A549 (cell line): ENCODE data around the gene ARHGAP44. TPM values are rescaled to one million over a fixed set of nuclear protein-coding genes. Genes with fewer than 3 reads are reported as not detected.
A peak's percentile ranks its signal among the peaks of the same experiment; 100 is the strongest.

ENCODE experiments used
- ATAC-seq, 2 experiments: fragments of 200-7000 bp in 1 of 2; fragments of >200 bp in 1 of 2; cut with Nextera tagmentation in 1 of 2; cut with Tn5 transposase in 1 of 2; 3 replicates each; pipeline versions ENCODE4 v1.8.0 to v1.9.1; 2018 to 2020; ENCODE audit warnings: mild to moderate bottlenecking in 1 of 2, moderate library complexity in 1 of 2
- CTCF ChIA-PET: fragments of 300-600 bp; sonication (Branson Sonifier 250); formaldehyde crosslinking; extraction: SDS; loops from one replicate; lab custom pipeline; 2021; ENCODE audit warnings: antibody characterized with exemption, inconsistent platforms; lab: Yijun Ruan, JAX
- POLR2A ChIA-PET: fragments of 350-600 bp; formaldehyde crosslinking; extraction: SDS; loops from one replicate; lab custom pipeline; 2021; ENCODE audit warnings: antibody characterized with exemption, inconsistent platforms; lab: Yijun Ruan, JAX
- DNase-seq, 2 experiments: peaks; one replicate each; pipeline versions ENCODE4 v3.0.0 to v3.0.0-alpha.2; 2011 to 2016; ENCODE audit warnings: low read depth in 1 of 2, low spot score in 1 of 2
- FAIRE-seq: peaks from 2 replicates; lab custom pipeline; 2011; peaks lifted over from hg19 to GRCh38; lab: Jason Lieb, UNC
- H3K27ac ChIP-seq, 2 experiments: fragments of >200 bp; sonication (Bioruptor Twin); formaldehyde crosslinking; 3 replicates each; pipeline ENCODE4 v1.5.1; 2016 to 2017
- H3K4me1 ChIP-seq: fragments of >200 bp; sonication (Bioruptor Twin); formaldehyde crosslinking; 3 replicates; pipeline ENCODE4 v1.6.1; 2016
- H3K4me2 ChIP-seq: fragments of >200 bp; sonication (Bioruptor Twin); formaldehyde crosslinking; 3 replicates; pipeline ENCODE4 v1.6.1; 2016
- H3K4me3 ChIP-seq: fragments of >200 bp; sonication (Bioruptor Twin); formaldehyde crosslinking; 3 replicates; pipeline ENCODE4 v1.5.1; 2016
- H3K9me3 ChIP-seq: fragments of >200 bp; sonication (Bioruptor Twin); formaldehyde crosslinking; 3 replicates; pipeline ENCODE4 v1.6.1; 2016
- BHLHE40 ChIP-seq: IDR thresholded peaks from 2 replicates; pipeline ENCODE4 v1.6.1; 2012; ENCODE audit warnings: low read depth, low read length, inconsistent platforms
- CBX2 ChIP-seq: fragments of 200-600 bp; sonication (generic); IDR thresholded peaks from 2 replicates; pipeline ENCODE4 v1.6.1; 2016; ENCODE audit warnings: low read depth, mild to moderate bottlenecking, borderline replicate concordance
- CHD2 ChIP-seq: fragments of 150-350 bp; IDR thresholded peaks from 2 replicates; pipeline ENCODE4 v1.6.1; 2014; ENCODE audit warnings: low read length; ENCODE audit not compliant: partially characterized antibody
- CTCF ChIP-seq: fragments of >200 bp; sonication (Bioruptor Twin); formaldehyde crosslinking; IDR thresholded peaks from 3 replicates; pipeline ENCODE4 v1.5.1; 2016
- E2F6 ChIP-seq: IDR thresholded peaks from 2 replicates; pipeline ENCODE4 v1.6.1; 2012; ENCODE audit warnings: low read depth, borderline replicate concordance
- EHMT2 ChIP-seq: fragments of 200-600 bp; sonication (generic); IDR thresholded peaks from 2 replicates; pipeline ENCODE4 v1.6.1; 2016; ENCODE audit warnings: antibody characterized with exemption, low read depth, mild to moderate bottlenecking, moderate library complexity
- ELK1 ChIP-seq: fragments of 150-350 bp; IDR thresholded peaks from 2 replicates; pipeline ENCODE4 v1.6.1; 2014; ENCODE audit warnings: low read depth, mild to moderate bottlenecking, low read length
- EP300 ChIP-seq, 2 experiments: fragments of >200 bp; sonication (Bioruptor Twin); formaldehyde crosslinking; IDR thresholded peaks; 2 replicates in 1 of 2; 3 replicates in 1 of 2; pipeline ENCODE4 v1.6.1; 2016 to 2017
- FOSB ChIP-seq: fragments of 250-450 bp; sonication (Bioruptor Pico); IDR thresholded peaks from 2 replicates; pipeline ENCODE4 v1.5.0; 2020; ENCODE audit warnings: mild to moderate bottlenecking, moderate library complexity
- FOSL2 ChIP-seq, 2 experiments: fragments of 450-650 bp in 1 of 2; fragments of >200 bp in 1 of 2; sonication (Bioruptor Twin) in 1 of 2; formaldehyde crosslinking; IDR thresholded peaks; 2 replicates each; pipeline versions ENCODE4 v1.5.0 to v1.6.1; 2016 to 2020; ENCODE audit warnings: mild to moderate bottlenecking in 1 of 2, moderate library complexity in 1 of 2
- FOXS1 ChIP-seq: fragments of 250-450 bp; sonication (Bioruptor Pico); IDR thresholded peaks from 2 replicates; pipeline ENCODE4 v1.5.0; 2020; ENCODE audit warnings: mild to moderate bottlenecking, moderate library complexity
- HDAC2 ChIP-seq: fragments of 200-600 bp; sonication (generic); IDR thresholded peaks from 2 replicates; pipeline ENCODE4 v1.6.1; 2016
- HEYL ChIP-seq: fragments of 250-450 bp; sonication (Bioruptor Pico); IDR thresholded peaks from 2 replicates; pipeline ENCODE4 v1.8.0; 2021; ENCODE audit warnings: mild to moderate bottlenecking, moderate library complexity
- HOXA7 ChIP-seq: fragments of 250-450 bp; sonication (Bioruptor Pico); IDR thresholded peaks from 2 replicates; pipeline ENCODE4 v1.5.0; 2020; ENCODE audit warnings: mild to moderate bottlenecking, moderate library complexity
- HOXB13 ChIP-seq: fragments of 250-450 bp; sonication (Bioruptor Pico); IDR thresholded peaks from 2 replicates; pipeline ENCODE4 v1.5.0; 2020; ENCODE audit warnings: low read depth, mild to moderate bottlenecking, moderate library complexity
- KDM5A ChIP-seq: fragments of 200-600 bp; sonication (generic); IDR thresholded peaks from 2 replicates; pipeline ENCODE4 v1.6.1; 2016; ENCODE audit warnings: antibody characterized with exemption, mild to moderate bottlenecking
- MAFK ChIP-seq: fragments of 450-650 bp; IDR thresholded peaks from 2 replicates; pipeline ENCODE4 v1.6.1; 2014; ENCODE audit not compliant: partially characterized antibody
- MAX ChIP-seq: IDR thresholded peaks from 2 replicates; pipeline ENCODE4 v1.6.1; 2012
- NFE2L2 ChIP-seq: fragments of 150-350 bp; conservative IDR thresholded peaks from 2 replicates; pipeline ENCODE4 v1.6.1; 2014; ENCODE audit warnings: low read length
- NPAS2 ChIP-seq: fragments of 250-450 bp; sonication (Bioruptor Pico); IDR thresholded peaks from 2 replicates; pipeline ENCODE4 v1.8.0; 2022; ENCODE audit warnings: mild to moderate bottlenecking, moderate library complexity, borderline replicate concordance
- NR3C1 ChIP-seq: fragments of >200 bp; sonication (Bioruptor Twin); formaldehyde crosslinking; IDR thresholded peaks from 3 replicates; pipeline ENCODE4 v1.6.1; 2017
- PBX3 ChIP-seq: IDR thresholded peaks from 2 replicates; pipeline ENCODE4 v1.6.1; 2012
- PHF8 ChIP-seq: fragments of 200-600 bp; sonication (generic); IDR thresholded peaks from 2 replicates; pipeline ENCODE4 v1.6.1; 2016; ENCODE audit warnings: low read depth, mild to moderate bottlenecking, antibody characterized with exemption, moderate library complexity, borderline replicate concordance
- POLR2A ChIP-seq: IDR thresholded peaks from 2 replicates; pipeline ENCODE4 v1.6.1; 2012; ENCODE audit warnings: mild to moderate bottlenecking, low read length
- RAD21 ChIP-seq, 2 experiments: fragments of >200 bp in 1 of 2; sonication (Bioruptor Twin) in 1 of 2; formaldehyde crosslinking in 1 of 2; IDR thresholded peaks in 1 of 2; conservative IDR thresholded peaks in 1 of 2; 2 replicates in 1 of 2; 3 replicates in 1 of 2; pipeline ENCODE4 v1.6.1; 2012 to 2018; ENCODE audit warnings: inconsistent platforms in 1 of 2
- RARB ChIP-seq: fragments of 250-450 bp; sonication (Bioruptor Pico); IDR thresholded peaks from 2 replicates; pipeline ENCODE4 v1.8.0; 2021; ENCODE audit warnings: mild to moderate bottlenecking, moderate library complexity
- ZC3H11A ChIP-seq: fragments of 450-650 bp; IDR thresholded peaks from 2 replicates; pipeline ENCODE4 v1.6.1; 2014; ENCODE audit warnings: antibody characterized with exemption, mild to moderate bottlenecking
- ZFP36 ChIP-seq: fragments of 450-650 bp; IDR thresholded peaks from 2 replicates; pipeline ENCODE4 v1.6.1; 2014; ENCODE audit warnings: borderline replicate concordance; ENCODE audit not compliant: partially characterized antibody
- ZNF302 ChIP-seq: fragments of 250-450 bp; sonication (Bioruptor Pico); IDR thresholded peaks from 2 replicates; pipeline ENCODE4 v1.9.0; 2021; ENCODE audit warnings: inconsistent platforms, mild to moderate bottlenecking, moderate library complexity
- WGBS: methylation state at CpG from one replicate; pipeline ENCODE4 v1.1.6; 2017; ENCODE audit errors: missing lambda C conversion rate; 5-methylcytosine and 5-hydroxymethylcytosine counted together
- polyA plus RNA-seq, 4 experiments: library from polyadenylated mRNA; depleted of rRNA in 3 of 4; stranded (reverse); fragments of >200 nt; fragmentation: RNase III in 1 of 4; extraction: RNeasy Plus Mini Kit Qiagen cat#74134 plus additional on column Dnase treatment in 1 of 4; gene quantifications; 2 replicates in 3 of 4; 3 replicates in 1 of 4; pipeline ENCODE4 v1.2.3, GENCODE V29; 2011 to 2017

ARHGAP44 gene
- polyA plus RNA-seq, 2 of the 4 experiments (the other 2 are of a cell fraction) = 4.1 to 4.2 TPM

- 70% methylated on average over 4 of the region's 4 CpGs for WGBS
- ChIA-PET POLR2A (interaction anchor here (3.3 kb wide), 1 partner anchor 13 kb away, joined by 11 read pairs; the partner anchor contains the start of gene ELAC2), CTCF (interaction anchor here (0.7 to 6.9 kb wide), 17 partner anchors 8 to 864 kb away, joined by 3 to 79 read pairs (median 4); partner anchors contain the start of genes ELAC2 and MYOCD)
- DNase-seq = no peak
- H3K9me3 ChIP-seq = no peaks in the 10 kb centered on the region
- no peaks in the 10 kb centered on the region for H3K4me1 ChIP-seq
- TF ChIP-seq PHF8 (no peak), BHLHE40 (no peak), RAD21 (conservative IDR thresholded peaks at IDR 0.05 in 1 of 2, IDR thresholded peaks at IDR 0.05 in 1 of 2) (no peak), EP300 (IDR thresholded peaks at IDR 0.05) (no peak), CBX2 (no peak), E2F6 (no peak), HEYL (CRISPR knock-in tag) (no peak), FOXS1 (CRISPR knock-in tag) (no peak), HOXA7 (CRISPR knock-in tag) (no peak), CHD2 (no peak), CTCF (no peak), PBX3 (no peak), FOSB (CRISPR knock-in tag) (no peak), KDM5A (no peak), RARB (no peak), NPAS2 (CRISPR knock-in tag) (no peak), HDAC2 (no peak)
- no peak overlapping the region for H3K4me3 ChIP-seq
- ATAC-seq = no peak
- no peak for FAIRE-seq
- H3K27ac ChIP-seq = no peak overlapping the region
- no peak overlapping the region for H3K4me2 ChIP-seq
Measured at GRCh38 chr17:13004336-13004735, 215.0 kb downstream of the ARHGAP44 start.

- Histone ChIP-seq H3K4me2 (no peak overlapping the region), H3K4me3 (no peak overlapping the region), H3K27ac (no peak overlapping the region), H3K4me1 (no peaks in the 10 kb centered on the region), H3K9me3 (no peaks in the 10 kb centered on the region)
- no peak for TF ChIP-seq NR3C1
- peak; percentile 85 for TF ChIP-seq MAFK
- no peak for TF ChIP-seq HOXA7 (CRISPR knock-in tag)
- ChIA-PET CTCF (interaction anchor here (1.2 to 6.9 kb wide), 4 partner anchors 8 to 825 kb away, joined by 5 to 58 read pairs (median 26); partner anchors contain the start of gene ELAC2), POLR2A (interaction anchor here (1.2 to 3.3 kb wide), 2 partner anchors 12 to 1008 kb away, joined by 3 to 11 read pairs; partner anchors contain the start of genes ELAC2 and ZNF18)
- FAIRE-seq (no peak), ATAC-seq (no peak), DNase-seq (no peak)
- WGBS = 95% methylated on average over 6 of the region's 6 CpGs
Measured at GRCh38 chr17:13005530-13005929, 216.2 kb downstream of the ARHGAP44 start.

GRCh38 chr17:13008461-13008860 lies 219.2 kb downstream of the ARHGAP44 start:
- DNase-seq = no peak
- Histone ChIP-seq H3K4me3 (no peak overlapping the region), H3K9me3 (no peaks in the 10 kb centered on the region), H3K4me2 (no peak overlapping the region), H3K27ac (no peak overlapping the region), H3K4me1 (no peaks in the 10 kb centered on the region)
- ATAC-seq = no peak
- ChIA-PET POLR2A (interaction anchor here (1.2 kb wide), 1 partner anchor 10 kb away, joined by 4 read pairs; the partner anchor contains the start of gene ELAC2), CTCF (interaction anchor here (1.3 to 10.0 kb wide), 4 partner anchors 10 to 828 kb away, joined by 4 to 58 read pairs (median 8); partner anchors contain the start of gene ELAC2)
- FAIRE-seq = no peak
- 93% methylated on average over 8 of the region's 8 CpGs for WGBS
- TF ChIP-seq CBX2 (no peak), ZNF302 (CRISPR knock-in tag) (no peak), NFE2L2 (no peak), HOXB13 (CRISPR knock-in tag) (no peak), MAX (no peak), RAD21 (conservative IDR thresholded peaks at IDR 0.05 in 1 of 2, IDR thresholded peaks at IDR 0.05 in 1 of 2) (no peak), ZC3H11A (no peak), FOSL2 (IDR thresholded peaks at IDR 0.05) (no peak), FOSL2 (CRISPR knock-in tag; IDR thresholded peaks at IDR 0.05) (no peak), POLR2A (no peak), FOSB (CRISPR knock-in tag) (no peak), EHMT2 (no peak), ELK1 (no peak), PBX3 (no peak), ZFP36 (no peak)
